Neural progenitor cell (in vitro differentiated cells): ENCODE data around the gene PPFIA2. TPM values are rescaled to one million over a fixed set of nuclear protein-coding genes. Genes with fewer than 3 reads are reported as not detected.

ENCODE experiments used
- DNase-seq: peaks from one replicate; pipeline ENCODE4 v3.0.0-alpha.2; 2016; ENCODE audit warnings: low spot score
- H2AFZ ChIP-seq: fragments of 200-600 bp; sonication (generic); replicated peaks from 2 replicates; pipeline ENCODE4 v1.6.1; 2016; ENCODE audit warnings: antibody characterized with exemption
- H3F3A ChIP-seq: fragments of 200-600 bp; sonication (generic); 2 replicates; pipeline ENCODE4 v1.6.1; 2016; ENCODE audit warnings: antibody characterized with exemption, low read depth
- H3K27ac ChIP-seq: fragments of 200-600 bp; sonication (generic); 2 replicates; pipeline ENCODE4 v1.5.1; 2016; ENCODE audit warnings: mild to moderate bottlenecking
- H3K27me3 ChIP-seq: fragments of 200-600 bp; sonication (generic); 2 replicates; pipeline ENCODE4 v1.6.1; 2016; ENCODE audit warnings: mild to moderate bottlenecking, moderate library complexity
- H3K36me3 ChIP-seq: fragments of 200-600 bp; sonication (generic); 2 replicates; pipeline ENCODE4 v1.5.1; 2016
- H3K4me1 ChIP-seq: fragments of 200-600 bp; sonication (generic); 2 replicates; pipeline ENCODE4 v1.6.1; 2016; ENCODE audit warnings: mixed run types
- H3K4me2 ChIP-seq: fragments of 200-600 bp; sonication (generic); 2 replicates; pipeline ENCODE4 v1.6.1; 2016
- H3K4me3 ChIP-seq: fragments of 200-600 bp; sonication (generic); 2 replicates; pipeline ENCODE4 v1.5.1; 2016
- H3K79me2 ChIP-seq: fragments of 200-600 bp; sonication (generic); 2 replicates; pipeline ENCODE4 v1.6.1; 2016; ENCODE audit warnings: low read depth
- H3K9ac ChIP-seq: fragments of 200-600 bp; sonication (generic); 2 replicates; pipeline ENCODE4 v1.6.1; 2016
- H3K9me3 ChIP-seq: fragments of 200-600 bp; sonication (generic); 2 replicates; pipeline ENCODE4 v1.5.1; 2016; ENCODE audit warnings: low read depth
- H4K20me1 ChIP-seq: fragments of 200-600 bp; sonication (generic); 2 replicates; pipeline ENCODE4 v1.6.1; 2016; ENCODE audit warnings: low read depth
- H3K27ac Mint-ChIP-seq: 3 replicates; pipeline ENCODE4 v1.8.0; 2021; ENCODE audit warnings: mixed read lengths
- H3K27me3 Mint-ChIP-seq: 2 replicates; pipeline ENCODE4 v1.8.0; 2022; ENCODE audit warnings: low read depth, mild to moderate bottlenecking, inconsistent platforms, moderate library complexity, mixed read lengths; ENCODE audit not compliant: insufficient read depth
- H3K36me3 Mint-ChIP-seq: 3 replicates; pipeline ENCODE4 v1.8.0; 2021; ENCODE audit warnings: mixed read lengths
- H3K4me1 Mint-ChIP-seq: 3 replicates; pipeline ENCODE4 v1.8.0; 2021; ENCODE audit warnings: mixed read lengths
- H3K4me3 Mint-ChIP-seq: 3 replicates; pipeline ENCODE4 v1.8.0; 2021; ENCODE audit warnings: mild to moderate bottlenecking, moderate library complexity, mixed read lengths
- H3K9me3 Mint-ChIP-seq: 3 replicates; pipeline ENCODE4 v1.8.0; 2020; ENCODE audit warnings: mixed read lengths
- EZH2 ChIP-seq: fragments of 200-600 bp; sonication (generic); IDR thresholded peaks from 2 replicates; pipeline ENCODE4 v1.6.1; 2017; ENCODE audit warnings: antibody characterized with exemption, mild to moderate bottlenecking, moderate library complexity
- EZH2phosphoT487 ChIP-seq: fragments of 200-600 bp; sonication (generic); IDR thresholded peaks from 2 replicates; pipeline ENCODE4 v1.6.1; 2017; ENCODE audit warnings: antibody characterized with exemption
- total RNA-seq: library from RNA; depleted of rRNA; stranded (reverse); fragments of >200 nt; gene quantifications from 2 replicates; pipeline ENCODE4 v1.2.3, GENCODE V29; 2015; ENCODE audit warnings: low replicate concordance
- TF ChIP-seq, protein P1 (sequence below): fragments of 200-600 bp; sonication (generic); IDR thresholded peaks from 2 replicates; pipeline ENCODE4 v1.5.1; 2017; ENCODE audit warnings: antibody characterized with exemption, mild to moderate bottlenecking

PPFIA2 gene
- total RNA-seq, 1 donor from 2014 or later = 1.4 TPM

DNA sequence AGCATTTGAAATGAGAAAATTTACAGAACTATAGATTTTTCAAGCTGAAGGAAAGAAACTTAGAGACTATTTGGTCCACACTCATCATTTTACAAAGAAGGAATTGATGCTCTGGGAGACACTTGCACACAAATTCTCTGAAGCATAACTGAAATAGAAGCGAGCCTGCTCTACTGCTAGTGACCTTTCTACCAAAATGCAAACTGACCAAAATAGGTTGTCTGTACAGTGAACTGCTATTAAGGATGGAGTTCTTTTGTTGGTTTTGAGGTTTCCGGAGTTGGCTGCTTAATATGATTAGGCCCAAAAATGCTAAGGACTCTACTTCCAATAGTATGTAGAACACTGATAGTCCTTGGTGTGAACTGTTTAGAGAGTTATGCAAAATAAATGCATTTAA lies 194.9 kb downstream of the PPFIA2 start:
- H3K4me1 Mint-ChIP-seq = no peaks in the 10 kb centered on the region
- H2AFZ ChIP-seq = no peak overlapping the region
- H3K4me2 ChIP-seq = no peak overlapping the region
- no peak for DNase-seq
- no peak overlapping the region for H3K27ac Mint-ChIP-seq
- no peaks in the 10 kb centered on the region for H3K4me1 ChIP-seq
- H3F3A ChIP-seq = no peaks in the 10 kb centered on the region
- no peaks in the 10 kb centered on the region for H3K36me3 ChIP-seq
- no peaks in the 10 kb centered on the region for H3K27me3 Mint-ChIP-seq
- TF ChIP-seq EZH2phosphoT487 (no peak), EZH2 (no peak)
- TF ChIP-seq, protein P1, sequence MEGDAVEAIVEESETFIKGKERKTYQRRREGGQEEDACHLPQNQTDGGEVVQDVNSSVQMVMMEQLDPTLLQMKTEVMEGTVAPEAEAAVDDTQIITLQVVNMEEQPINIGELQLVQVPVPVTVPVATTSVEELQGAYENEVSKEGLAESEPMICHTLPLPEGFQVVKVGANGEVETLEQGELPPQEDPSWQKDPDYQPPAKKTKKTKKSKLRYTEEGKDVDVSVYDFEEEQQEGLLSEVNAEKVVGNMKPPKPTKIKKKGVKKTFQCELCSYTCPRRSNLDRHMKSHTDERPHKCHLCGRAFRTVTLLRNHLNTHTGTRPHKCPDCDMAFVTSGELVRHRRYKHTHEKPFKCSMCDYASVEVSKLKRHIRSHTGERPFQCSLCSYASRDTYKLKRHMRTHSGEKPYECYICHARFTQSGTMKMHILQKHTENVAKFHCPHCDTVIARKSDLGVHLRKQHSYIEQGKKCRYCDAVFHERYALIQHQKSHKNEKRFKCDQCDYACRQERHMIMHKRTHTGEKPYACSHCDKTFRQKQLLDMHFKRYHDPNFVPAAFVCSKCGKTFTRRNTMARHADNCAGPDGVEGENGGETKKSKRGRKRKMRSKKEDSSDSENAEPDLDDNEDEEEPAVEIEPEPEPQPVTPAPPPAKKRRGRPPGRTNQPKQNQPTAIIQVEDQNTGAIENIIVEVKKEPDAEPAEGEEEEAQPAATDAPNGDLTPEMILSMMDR = no peak
- H3K27ac ChIP-seq = no peak overlapping the region
- H3K9ac ChIP-seq = no peak overlapping the region
- no peak overlapping the region for H3K4me3 Mint-ChIP-seq
- H3K4me3 ChIP-seq = no peak overlapping the region
- H3K79me2 ChIP-seq = no peaks in the 10 kb centered on the region
- no peaks in the 10 kb centered on the region for H3K27me3 ChIP-seq
- no peaks in the 10 kb centered on the region for H4K20me1 ChIP-seq
- H3K9me3 ChIP-seq = no peaks in the 10 kb centered on the region
- H3K36me3 Mint-ChIP-seq = no peaks in the 10 kb centered on the region
- H3K9me3 Mint-ChIP-seq = no peaks in the 10 kb centered on the region

DNA sequence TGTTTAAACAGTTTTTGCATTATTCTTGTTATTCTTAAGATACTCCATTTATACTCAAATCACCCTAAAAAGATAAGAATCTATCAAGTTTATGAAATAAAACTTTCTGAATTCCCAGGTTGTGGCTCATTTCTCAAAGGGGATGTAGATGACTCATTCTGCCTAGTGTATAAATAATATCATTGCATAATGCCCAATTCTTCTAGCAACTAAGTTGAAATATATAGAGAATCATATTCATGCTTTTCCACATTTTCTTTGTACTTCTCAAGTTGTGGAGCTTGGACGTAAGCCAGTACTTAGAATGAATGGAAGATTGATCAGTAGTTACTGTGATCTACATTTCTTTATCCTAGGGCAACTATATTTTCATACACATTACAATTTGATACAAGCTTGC lies 201.1 kb downstream of the PPFIA2 start:
- Histone ChIP-seq H3K9ac (no peak overlapping the region), H3K36me3 (no peaks in the 10 kb centered on the region), H3K27me3 (no peaks in the 10 kb centered on the region), H3K4me3 (no peak overlapping the region), H3K4me1 (no peaks in the 10 kb centered on the region), H2AFZ (no peak overlapping the region), H3F3A (no peaks in the 10 kb centered on the region), H3K27ac (no peak overlapping the region), H3K4me2 (no peak overlapping the region), H4K20me1 (no peaks in the 10 kb centered on the region), H3K79me2 (no peaks in the 10 kb centered on the region), H3K9me3 (no peaks in the 10 kb centered on the region)
- Mint-ChIP-seq H3K27me3 (no peaks in the 10 kb centered on the region), H3K27ac (no peak overlapping the region), H3K9me3 (no peaks in the 10 kb centered on the region), H3K4me3 (no peak overlapping the region), H3K36me3 (no peaks in the 10 kb centered on the region), H3K4me1 (no peaks in the 10 kb centered on the region)
- TF ChIP-seq, protein P1 = no peak
- TF ChIP-seq EZH2 (no peak), EZH2phosphoT487 (no peak)
- DNase-seq = no peak

DNA sequence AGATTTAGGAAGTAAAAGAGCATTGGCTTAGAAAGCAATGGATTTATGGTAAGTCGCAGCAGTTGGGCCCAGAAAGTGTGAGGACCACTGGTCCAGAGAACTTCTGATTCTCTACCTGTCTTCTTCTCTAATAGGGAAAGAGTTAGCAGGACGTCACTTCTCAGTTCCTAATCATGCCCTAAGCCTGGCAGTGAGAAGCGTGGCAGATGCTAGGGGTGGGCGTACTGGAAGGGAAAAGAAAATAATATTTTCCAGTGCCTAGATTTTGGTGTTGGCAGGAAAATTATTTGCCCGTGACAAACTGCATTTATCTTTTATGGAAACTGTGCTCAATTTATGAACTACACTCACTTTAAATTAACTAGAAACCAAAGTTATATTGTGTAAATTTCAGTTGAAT lies 212.3 kb downstream of the PPFIA2 start:
- Mint-ChIP-seq H3K4me3 (no peak overlapping the region), H3K4me1 (no peaks in the 10 kb centered on the region), H3K36me3 (no peaks in the 10 kb centered on the region), H3K27me3 (no peaks in the 10 kb centered on the region), H3K27ac (no peak overlapping the region), H3K9me3 (no peaks in the 10 kb centered on the region)
- no peaks in the 10 kb centered on the region for H3K27me3 ChIP-seq
- no peak overlapping the region for H3K4me3 ChIP-seq
- no peaks in the 10 kb centered on the region for H3K36me3 ChIP-seq
- no peaks in the 10 kb centered on the region for H3K79me2 ChIP-seq
- H3K9ac ChIP-seq = no peak overlapping the region
- TF ChIP-seq, protein P1 = no peak
- TF ChIP-seq EZH2phosphoT487 (no peak), EZH2 (no peak)
- no peaks in the 10 kb centered on the region for H3K9me3 ChIP-seq
- no peaks in the 10 kb centered on the region for H4K20me1 ChIP-seq
- H3K4me2 ChIP-seq = no peak overlapping the region
- no peaks in the 10 kb centered on the region for H3F3A ChIP-seq
- no peak overlapping the region for H3K27ac ChIP-seq
- H3K4me1 ChIP-seq = no peaks in the 10 kb centered on the region
- DNase-seq = no peak
- no peak overlapping the region for H2AFZ ChIP-seq
